Stimulated activated CD8-positive, alpha-beta memory T cell treated with anti-CD3 and anti-CD28 coated beads, Interleukin-4, amount 100 ng/mL, for 48 hours (primary cell): Measurements from ENCODE around the gene EPHX1.

Source experiments
- DNase-seq: peaks from one replicate; pipeline ENCODE4 v3.0.0-alpha.2; 2020

Gene EPHX1

DNA sequence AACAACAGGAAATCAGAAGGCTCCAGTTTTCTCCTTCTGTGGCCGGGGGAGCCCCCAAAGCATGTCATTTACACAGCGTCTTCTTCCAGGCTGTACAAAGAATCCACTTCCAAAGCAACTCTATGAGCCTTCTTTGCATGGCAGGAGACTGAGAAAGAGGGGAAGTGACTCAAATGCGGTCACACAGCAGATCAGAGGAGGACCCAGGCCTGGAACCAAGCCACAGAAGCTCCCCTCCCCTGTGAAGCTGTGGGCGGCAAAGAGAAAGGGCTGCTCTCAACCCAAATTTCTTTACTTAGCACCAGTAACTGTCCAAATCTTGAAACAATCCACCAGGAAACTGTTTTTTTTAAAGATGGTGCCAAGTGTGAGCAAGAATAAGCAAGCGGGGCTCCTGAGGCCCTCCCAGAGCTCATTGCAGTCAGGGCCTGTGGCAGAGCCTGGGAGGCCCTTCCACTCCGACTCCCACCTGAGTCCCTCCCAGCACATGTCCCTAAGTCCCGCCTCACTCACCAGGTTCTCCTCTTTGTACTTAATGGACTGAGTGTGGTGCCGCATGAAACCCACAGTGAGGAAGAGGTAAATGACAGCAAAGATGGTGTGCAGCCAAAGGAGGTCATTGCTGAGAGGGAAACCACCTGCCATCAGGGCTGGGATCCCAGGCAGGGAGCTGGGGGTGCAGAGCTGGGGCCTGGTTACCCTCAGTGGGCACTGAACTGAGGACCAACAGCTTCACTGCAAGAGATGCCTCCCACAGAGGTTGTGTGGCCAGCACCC, 56.3 kb downstream of the EPHX1 start:
- DNase-seq: peak; percentile 78

GRCh38 chr1:225866981-225867380, 57.1 kb downstream of the EPHX1 start:
- DNase-seq: no peak

GRCh38 chr1:225868631-225869330, 58.9 kb downstream of the EPHX1 start:
- no peak for DNase-seq

DNA sequence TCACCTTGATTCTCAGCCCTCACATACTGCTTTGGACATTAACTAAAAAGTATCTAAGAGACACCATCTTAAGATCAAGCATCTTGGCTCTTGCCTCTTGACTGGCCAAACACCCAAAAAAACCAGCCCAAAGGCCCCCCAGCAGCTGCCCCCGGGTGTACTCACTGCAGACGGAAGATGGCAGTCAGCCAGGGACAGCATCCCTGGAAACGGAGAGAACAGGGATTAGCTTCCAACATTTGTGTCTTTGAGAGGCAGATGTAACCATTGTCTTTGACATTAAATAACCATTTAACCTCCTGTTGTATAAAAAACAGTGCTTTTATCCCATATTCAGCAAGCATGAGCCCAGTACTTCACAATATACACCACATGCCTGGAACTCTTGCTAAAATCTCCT, 61.0 kb downstream of the EPHX1 start:
- no peak for DNase-seq

- no peak for DNase-seq
Observed at GRCh38 chr1:225871359-225872074, 61.6 kb downstream of the EPHX1 start.

GRCh38 chr1:225872075-225872430, 62.1 kb downstream of the EPHX1 start:
- DNase-seq: no peak

DNA sequence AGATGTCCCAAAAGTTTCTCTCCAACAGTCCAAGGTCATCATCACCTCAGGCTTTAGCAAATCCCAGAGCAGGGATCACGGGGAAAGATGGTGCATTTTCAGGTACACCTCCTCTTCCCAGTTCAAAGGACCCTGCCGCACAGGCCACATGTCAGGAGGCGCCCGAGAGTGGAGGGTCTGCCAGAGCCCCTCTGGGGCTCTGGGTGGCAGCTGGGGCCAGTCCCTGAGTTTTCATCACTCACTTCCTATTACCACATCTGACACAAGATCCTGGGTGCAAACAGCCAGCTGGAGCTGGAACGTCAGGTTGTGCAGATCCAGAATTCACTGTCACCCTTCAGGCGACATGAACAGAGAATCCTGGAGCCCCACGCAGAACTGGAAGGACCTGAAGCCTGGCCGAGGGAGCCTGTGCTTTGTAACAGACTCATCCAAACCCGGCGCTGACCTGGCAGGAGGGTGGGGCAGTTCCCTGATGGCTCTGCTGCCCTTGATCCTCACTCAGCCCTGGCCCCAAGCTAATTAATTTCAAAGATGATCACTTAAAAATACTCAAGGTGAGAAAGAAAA, 63.4 kb downstream of the EPHX1 start:
- no peak for DNase-seq

- no peak for DNase-seq
Observed at GRCh38 chr1:225874431-225874830, 64.5 kb downstream of the EPHX1 start.

- no peak for DNase-seq
Observed at GRCh38 chr1:225875044-225875815, 65.3 kb downstream of the EPHX1 start.

GRCh38 chr1:225876900-225877510, 67.1 kb downstream of the EPHX1 start:
- no peak for DNase-seq

GRCh38 chr1:225877580-225877979, 67.7 kb downstream of the EPHX1 start:
- peak; percentile 66 for DNase-seq

DNA sequence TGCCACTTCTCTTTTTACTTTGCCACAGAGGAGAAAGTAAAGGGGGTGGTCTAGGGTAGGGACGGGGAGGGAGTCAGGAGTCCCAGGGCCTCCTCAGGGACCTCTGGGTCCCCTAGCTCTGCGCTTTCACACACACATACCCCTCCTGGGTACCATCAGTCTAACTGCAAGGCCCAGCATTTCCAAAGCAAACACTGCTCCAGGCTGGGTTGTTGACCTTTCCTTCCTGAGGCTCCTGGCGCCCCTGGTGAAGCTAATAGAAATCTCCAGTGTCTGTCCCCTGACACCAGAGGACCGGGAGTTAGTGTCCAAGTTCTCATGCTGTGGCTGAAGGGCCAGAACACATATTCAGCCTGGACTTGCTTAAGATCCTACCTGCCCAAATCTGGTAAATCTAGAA, 68.4 kb downstream of the EPHX1 start:
- no peak for DNase-seq

DNA sequence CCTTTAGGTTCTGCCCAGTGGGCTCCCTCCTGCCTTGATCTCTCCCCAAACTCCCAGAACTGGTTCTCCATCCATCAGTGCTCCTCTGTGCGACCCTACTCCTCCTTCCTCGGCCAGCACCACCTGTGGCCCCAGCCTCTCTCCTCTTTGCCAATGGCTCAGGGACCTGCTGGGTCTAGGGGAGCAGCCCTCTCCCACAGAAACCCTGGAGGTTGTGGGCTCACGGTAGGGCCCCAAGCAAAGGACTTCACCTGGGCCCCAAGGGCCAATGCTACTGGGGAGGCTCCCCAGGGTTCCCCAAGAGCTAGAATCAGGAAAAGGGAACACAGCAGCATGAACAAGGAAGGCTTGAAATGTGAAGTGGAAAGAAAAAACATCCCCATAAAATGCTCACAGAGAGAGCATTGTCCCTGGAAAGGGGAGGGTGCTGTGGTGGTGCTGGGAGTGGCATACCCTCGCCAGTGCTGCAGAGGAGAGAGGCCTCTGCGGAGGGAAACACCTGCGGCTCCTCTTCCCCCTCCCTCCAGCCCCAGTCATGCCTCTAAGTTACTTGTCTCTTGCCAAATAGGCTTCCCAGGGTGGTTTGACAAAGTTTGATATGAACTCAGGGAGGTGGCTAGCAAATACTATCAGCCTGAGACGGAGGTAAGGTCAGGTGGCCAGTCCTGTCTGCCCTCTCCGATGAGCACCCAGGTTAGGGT, 69.7 kb downstream of the EPHX1 start:
- no peak for DNase-seq

- no peak for DNase-seq
Observed at GRCh38 chr1:225880222-225880588, 70.3 kb downstream of the EPHX1 start.

- DNase-seq: no peak
Observed at GRCh38 chr1:225880636-225881035, 70.7 kb downstream of the EPHX1 start.

DNA sequence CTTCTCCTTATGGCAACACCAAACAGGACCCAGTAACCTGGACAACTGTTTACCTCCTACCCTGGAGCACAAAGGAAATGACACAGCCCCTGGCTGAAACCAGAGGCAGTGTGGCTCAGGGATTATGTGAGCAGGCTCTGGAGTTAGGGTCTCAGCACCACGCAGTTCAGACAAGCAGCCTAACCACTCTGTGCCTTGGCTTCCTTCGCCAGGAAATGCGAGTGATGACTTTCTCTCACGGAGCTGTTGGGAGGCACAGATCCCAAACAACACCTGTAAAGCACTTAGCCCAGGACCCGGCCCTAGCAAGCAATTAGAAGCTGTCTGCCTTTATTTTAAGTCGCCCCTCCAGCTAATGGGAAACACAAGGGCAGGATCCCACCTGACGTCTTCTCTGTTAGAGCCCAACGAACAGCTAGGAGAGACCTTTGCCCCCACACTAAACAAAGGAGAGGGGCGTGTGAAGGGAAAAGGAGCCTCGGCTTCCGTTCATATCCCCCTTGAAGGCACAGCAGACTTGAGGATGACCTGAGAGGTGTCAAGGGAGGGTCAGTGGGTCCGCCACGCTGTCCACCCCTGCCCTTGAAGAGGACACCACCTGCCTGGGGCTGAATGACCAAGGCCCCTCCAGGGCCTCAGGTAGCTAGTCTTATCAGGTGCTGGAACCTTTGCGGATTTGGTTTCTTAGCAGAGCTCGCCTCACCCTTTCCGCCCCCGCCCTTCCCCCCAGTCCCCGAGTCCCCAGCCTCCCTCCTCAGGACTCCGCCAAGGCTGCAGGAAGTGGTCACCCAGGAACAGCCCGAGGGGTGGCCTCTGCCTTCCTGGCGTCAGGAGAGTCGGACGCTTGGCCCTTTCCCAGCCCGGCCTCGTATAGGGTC, 71.4 kb downstream of the EPHX1 start:
- DNase-seq: peak; percentile 58

DNA sequence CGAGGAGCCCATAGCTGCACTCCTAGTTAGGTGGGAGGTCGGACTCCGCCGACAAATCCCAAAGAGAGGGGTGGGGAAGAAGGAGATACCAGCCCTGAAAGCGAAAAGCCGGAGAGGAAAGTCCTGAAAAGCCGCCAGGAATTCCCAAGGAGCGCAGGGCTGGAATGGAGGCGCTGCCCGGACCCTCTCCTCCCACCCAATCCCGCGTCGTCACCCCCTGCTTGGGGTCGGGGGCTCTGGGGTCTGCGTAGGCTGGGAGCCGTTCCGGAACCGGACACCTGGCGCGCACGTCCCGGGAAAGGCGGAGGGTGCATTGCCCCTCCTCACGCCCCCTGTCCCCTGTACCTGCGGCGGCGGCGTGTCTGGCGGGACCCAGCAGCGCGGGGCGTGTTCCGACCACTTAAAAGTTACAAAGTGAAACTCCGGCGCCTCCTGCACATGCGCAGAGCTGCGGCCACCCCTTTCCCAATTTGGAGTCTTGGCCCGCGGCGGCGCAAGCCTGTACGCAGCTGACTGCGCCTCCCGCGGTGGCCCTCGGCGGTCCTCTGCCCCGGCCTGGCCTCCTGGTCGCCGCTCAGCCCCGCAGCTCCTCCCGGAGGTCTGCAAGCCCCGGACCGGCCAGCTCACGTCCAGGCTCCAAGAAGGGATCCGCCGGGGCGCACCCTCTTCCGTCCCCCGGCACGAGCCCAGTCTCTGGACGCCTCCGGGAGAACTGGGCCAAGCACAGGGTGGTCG, 72.2 kb downstream of the EPHX1 start, which contains the start of gene TMEM63A:
TMEM63A (minus strand) TSS at position 422 of the 735 bp plus-strand sequence. CDS start 4,800 bp downstream, outside the sequence.
- peak; percentile 92 for DNase-seq

GRCh38 chr1:225882694-225883615, 73.0 kb downstream of the EPHX1 start:
- peak; percentile 63 for DNase-seq
